Trophoblast cell (in vitro differentiated cells and primary cell): ENCODE data around the gene EIF2S1.

Source experiments
- DNase-seq, 2 donors: peaks; one replicate each; pipeline ENCODE4 v3.0.0-alpha.2; 2016
- H2AFZ ChIP-seq: 2 replicates; pipeline ENCODE4 v1.6.1; 2013; ENCODE audit warnings: low read length, moderate library complexity, mild to moderate bottlenecking; ENCODE audit not compliant: insufficient read depth, poor library complexity
- H2AK5ac ChIP-seq: 2 replicates; pipeline ENCODE4 v1.6.1; 2013; ENCODE audit warnings: mild to moderate bottlenecking, low read length
- H2BK120ac ChIP-seq: 2 replicates; pipeline ENCODE4 v1.6.1; 2013; ENCODE audit warnings: low read length, mild to moderate bottlenecking, moderate library complexity; ENCODE audit not compliant: insufficient read depth, poor library complexity
- H2BK12ac ChIP-seq: 2 replicates; pipeline ENCODE4 v1.6.1; 2013; ENCODE audit warnings: mild to moderate bottlenecking, low read length, moderate library complexity
- H2BK5ac ChIP-seq: 2 replicates; pipeline ENCODE4 v1.6.1; 2013; ENCODE audit warnings: low read length, low read depth, moderate library complexity, mild to moderate bottlenecking; ENCODE audit not compliant: poor library complexity
- H3K14ac ChIP-seq: 2 replicates; pipeline ENCODE4 v1.6.1; 2013; ENCODE audit warnings: mild to moderate bottlenecking, low read length
- H3K18ac ChIP-seq: 2 replicates; pipeline ENCODE4 v1.6.1; 2013; ENCODE audit warnings: mild to moderate bottlenecking, low read length
- H3K23ac ChIP-seq: 2 replicates; pipeline ENCODE4 v1.6.1; 2013; ENCODE audit warnings: low read length
- H3K27ac ChIP-seq: 2 replicates; pipeline ENCODE4 v1.5.1; 2013; ENCODE audit warnings: low read depth, mild to moderate bottlenecking, inconsistent platforms, low read length, moderate library complexity
- H3K27me3 ChIP-seq: 2 replicates; pipeline ENCODE4 v1.6.1; 2013; ENCODE audit warnings: inconsistent platforms, mild to moderate bottlenecking, low read length, moderate library complexity; ENCODE audit not compliant: insufficient read depth
- H3K36me3 ChIP-seq, 2 experiments: 1 replicate in 1 of 2; 2 replicates in 1 of 2; pipeline ENCODE4 v1.6.1; 2013; ENCODE audit warnings: low read length in 2 of 2, mild to moderate bottlenecking in 2 of 2, moderate library complexity in 1 of 2; ENCODE audit not compliant: insufficient read depth in 2 of 2, control insufficient read depth in 1 of 2
- H3K4ac ChIP-seq: 2 replicates; pipeline ENCODE4 v1.6.1; 2013; ENCODE audit warnings: low read depth, mild to moderate bottlenecking, low read length, moderate library complexity
- H3K4me1 ChIP-seq, 2 experiments: 1 replicate in 1 of 2; 2 replicates in 1 of 2; pipeline ENCODE4 v1.6.1; 2013; ENCODE audit warnings: low read length in 2 of 2, mild to moderate bottlenecking in 2 of 2, moderate library complexity in 1 of 2; ENCODE audit not compliant: insufficient read depth in 2 of 2, control insufficient read depth in 1 of 2
- H3K4me2 ChIP-seq: 2 replicates; pipeline ENCODE4 v1.6.1; 2013; ENCODE audit warnings: inconsistent platforms, mild to moderate bottlenecking, low read length, moderate library complexity
- H3K4me3 ChIP-seq: 2 replicates; pipeline ENCODE4 v1.5.1; 2013; ENCODE audit warnings: mild to moderate bottlenecking, low read depth, low read length, inconsistent platforms
- H3K79me1 ChIP-seq: one replicate; pipeline ENCODE4 v1.6.1; 2013; ENCODE audit warnings: low read length
- H3K79me2 ChIP-seq: 2 replicates; pipeline ENCODE4 v1.6.1; 2013; ENCODE audit warnings: low read length, mild to moderate bottlenecking; ENCODE audit not compliant: control insufficient read depth, insufficient read depth, poor library complexity
- H3K9ac ChIP-seq: 2 replicates; pipeline ENCODE4 v1.6.1; 2013; ENCODE audit warnings: mild to moderate bottlenecking, low read length
- H3K9me3 ChIP-seq: 2 replicates; pipeline ENCODE4 v1.6.1; 2013; ENCODE audit warnings: low read depth, mild to moderate bottlenecking, control low read depth, inconsistent platforms, low read length; ENCODE audit not compliant: insufficient read depth
- H4K12ac ChIP-seq: 2 replicates; pipeline ENCODE4 v1.6.1; 2013; ENCODE audit warnings: low read depth, mild to moderate bottlenecking, low read length, moderate library complexity
- H4K8ac ChIP-seq: 2 replicates; pipeline ENCODE4 v1.6.1; 2013; ENCODE audit warnings: low read depth, mild to moderate bottlenecking, low read length, moderate library complexity
- H4K91ac ChIP-seq: one replicate; pipeline ENCODE4 v1.6.1; 2013; ENCODE audit warnings: low read depth, mild to moderate bottlenecking, low read length, moderate library complexity
- WGBS: extraction: QIAGEN DNeasy Blood & Tissue Kit; methylation state at CpG from one replicate; pipeline ENCODE4 v1.1.7; 2013; ENCODE audit warnings: missing lambda C conversion rate; ENCODE audit not compliant: insufficient read length, insufficient coverage; ENCODE audit errors: extremely low coverage; 5-methylcytosine and 5-hydroxymethylcytosine counted together

The EIF2S1 gene

GRCh38 chr14:67410313-67410712, 50.2 kb downstream of the EIF2S1 start:
- Histone ChIP-seq H2AK5ac (no peak overlapping the region), H3K4me3 (no peak overlapping the region), H4K8ac (no peak overlapping the region), H3K27ac (no peak overlapping the region), H2BK120ac (no peak overlapping the region), H3K79me2 (no peaks in the 10 kb centered on the region), H3K9ac (no peak overlapping the region), H3K14ac (no peak overlapping the region), H3K4me1 (peaks cover 13 to 26% of the 10 kb centered on the region in 2 experiments), H3K79me1 (peaks cover 2% of the 10 kb centered on the region), H2BK5ac (no peak overlapping the region), H2BK12ac (no peak overlapping the region), H3K18ac (no peak overlapping the region), H3K4ac (no peak overlapping the region), H3K23ac (no peak overlapping the region), H4K91ac (no peak overlapping the region), H4K12ac (no peak overlapping the region), H3K36me3 (no peaks in the 10 kb centered on the region), H2AFZ (no peak overlapping the region), H3K27me3 (no peaks in the 10 kb centered on the region), H3K9me3 (no peaks in the 10 kb centered on the region), H3K4me2 (no peak overlapping the region)
- DNase-seq, result no peak
- no CpG with 5 or more reads among the region's 9 CpGs for WGBS

DNA sequence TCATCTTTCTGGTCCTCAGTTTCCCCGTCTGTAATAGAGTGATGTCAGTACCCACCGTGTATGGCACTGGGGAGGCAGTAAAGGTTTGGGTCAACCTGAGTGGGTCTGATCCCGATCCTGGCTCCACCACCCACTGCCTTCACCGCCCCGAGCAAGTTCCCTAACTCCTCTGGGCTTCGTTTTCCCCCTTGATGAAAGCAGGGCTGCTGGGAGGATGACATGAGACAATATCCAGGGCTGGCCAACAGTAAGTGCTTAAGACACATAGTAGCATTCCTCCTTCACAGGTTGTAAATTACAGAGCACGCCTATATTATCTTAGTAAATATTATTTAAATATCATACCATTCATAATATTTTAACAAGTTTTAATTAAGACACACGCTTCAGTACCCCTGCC, 51.2 kb downstream of the EIF2S1 start:
- H2BK5ac ChIP-seq, result peak overlapping the region; percentile 44
- H3K4me1 ChIP-seq, result peaks cover 13 to 26% of the 10 kb centered on the region in 2 experiments
- no peak overlapping the region for H2BK120ac ChIP-seq
- no peaks in the 10 kb centered on the region for H3K27me3 ChIP-seq
- DNase-seq, result no peak
- peaks cover 2% of the 10 kb centered on the region for H3K79me1 ChIP-seq
- no peak overlapping the region for H3K18ac ChIP-seq
- WGBS, result no CpG with 5 or more reads among the region's 8 CpGs
- peak overlapping the region; percentile 67 for H3K4me3 ChIP-seq
- no peaks in the 10 kb centered on the region for H3K36me3 ChIP-seq
- peak overlapping the region; percentile 30 for H2AK5ac ChIP-seq
- H2AFZ ChIP-seq, result peak overlapping the region; percentile 14
- no peak overlapping the region for H3K9ac ChIP-seq
- no peak overlapping the region for H3K14ac ChIP-seq
- peak overlapping the region; percentile 66 for H3K4me2 ChIP-seq
- peak overlapping the region; percentile 27 for H4K8ac ChIP-seq
- no peak overlapping the region for H3K23ac ChIP-seq
- H2BK12ac ChIP-seq, result no peak overlapping the region
- H3K9me3 ChIP-seq, result no peaks in the 10 kb centered on the region
- no peak overlapping the region for H3K27ac ChIP-seq
- no peaks in the 10 kb centered on the region for H3K79me2 ChIP-seq
- no peak overlapping the region for H4K12ac ChIP-seq
- no peak overlapping the region for H4K91ac ChIP-seq
- no peak overlapping the region for H3K4ac ChIP-seq

- peak within 1 kb of the TSS; percentile 76 for H3K14ac ChIP-seq
- peak within 1 kb of the TSS; percentile 67 for H3K4me3 ChIP-seq
- DNase-seq, result peak in 1 of 2 donors; percentile 36
- H3K27ac ChIP-seq, result peak within 1 kb of the TSS; percentile 30
- H3K36me3 ChIP-seq, result no peaks in the 10 kb centered on the region
- H3K9ac ChIP-seq, result no peak within 1 kb of the TSS
- H2BK5ac ChIP-seq, result peak within 1 kb of the TSS; percentile 44
- no peaks in the 10 kb centered on the region for H3K9me3 ChIP-seq
- peaks cover 13 to 26% of the 10 kb centered on the region in 2 experiments for H3K4me1 ChIP-seq
- no peaks in the 10 kb centered on the region for H3K27me3 ChIP-seq
- peak within 1 kb of the TSS; percentile 70 for H2AK5ac ChIP-seq
- peak within 1 kb of the TSS; percentile 47 for H2BK120ac ChIP-seq
- H4K8ac ChIP-seq, result peak within 1 kb of the TSS; percentile 66
- H4K91ac ChIP-seq, result peak within 1 kb of the TSS; percentile 81
- peak within 1 kb of the TSS; percentile 74 for H2BK12ac ChIP-seq
- no peak within 1 kb of the TSS for H3K4ac ChIP-seq
- no CpG with 5 or more reads among the region's 63 CpGs for WGBS
- peak within 1 kb of the TSS; percentile 40 for H4K12ac ChIP-seq
- H3K4me2 ChIP-seq, result peak within 1 kb of the TSS; percentile 66
- H3K79me1 ChIP-seq, result peaks cover 2% of the 10 kb centered on the region
- peak within 1 kb of the TSS; percentile 76 for H3K18ac ChIP-seq
- H3K23ac ChIP-seq, result no peak within 1 kb of the TSS
- H2AFZ ChIP-seq, result peak within 1 kb of the TSS; percentile 73
- H3K79me2 ChIP-seq, result no peaks in the 10 kb centered on the region
Measured at GRCh38 chr14:67411820-67412421, 51.8 kb downstream of the EIF2S1 start, which contains the start of gene PLEK2. PLEK2 (minus strand) TSS chr14:67412165; CDS start chr14:67412059, 106 bp downstream.

DNA sequence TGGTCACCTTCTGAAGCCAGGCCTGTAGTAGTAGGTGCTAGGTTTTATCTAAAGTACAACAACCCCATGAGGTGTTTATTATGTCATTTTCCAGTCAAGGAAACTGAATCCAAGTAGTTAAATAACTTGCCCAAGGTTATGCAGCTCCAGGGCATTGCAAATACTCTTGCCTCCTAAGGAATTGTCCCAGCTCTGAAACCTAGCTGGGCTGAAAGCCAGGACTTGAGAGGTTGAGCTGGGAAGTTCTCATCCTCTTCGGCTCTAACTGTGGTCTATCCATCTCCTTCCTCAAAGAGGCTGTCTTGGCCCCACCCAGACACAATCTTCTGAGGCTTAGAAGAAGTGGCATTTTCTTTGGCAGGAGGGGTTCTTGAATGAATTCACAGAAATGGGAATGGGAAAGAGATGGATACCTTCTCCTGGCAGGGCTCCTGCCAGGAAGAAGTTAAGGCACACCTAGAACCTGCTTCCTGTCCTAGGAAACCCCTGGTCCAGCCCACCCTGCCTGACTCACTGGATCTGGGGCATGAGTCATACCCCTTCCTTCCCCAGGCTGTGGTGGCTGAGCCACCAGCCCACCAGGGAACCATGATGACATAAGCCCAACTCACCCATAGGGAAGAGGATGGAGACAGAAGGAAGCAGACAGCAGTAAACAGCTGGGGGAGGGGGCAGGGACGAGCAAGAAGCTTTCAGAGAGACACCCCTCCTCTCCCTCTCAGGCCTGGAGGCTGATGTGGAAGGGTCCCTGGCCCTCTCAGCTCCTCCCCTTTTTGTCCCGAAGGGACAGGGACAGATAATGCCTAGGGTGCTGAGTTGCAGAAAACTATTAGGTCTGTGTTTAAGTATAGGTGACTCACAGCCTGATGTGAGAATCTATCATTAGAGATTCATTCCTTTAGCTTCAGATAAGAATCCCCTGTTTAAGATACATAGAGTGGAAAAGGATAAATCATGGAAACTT, 54.0 kb downstream of the EIF2S1 start:
- H3K9ac ChIP-seq, result no peak overlapping the region
- H4K91ac ChIP-seq, result peak overlapping the region; percentile 10
- H3K27me3 ChIP-seq, result no peaks in the 10 kb centered on the region
- no peak overlapping the region for H3K4me2 ChIP-seq
- H2BK5ac ChIP-seq, result no peak overlapping the region
- H3K14ac ChIP-seq, result no peak overlapping the region
- H2AFZ ChIP-seq, result no peak overlapping the region
- no peak overlapping the region for H3K27ac ChIP-seq
- no peaks in the 10 kb centered on the region for H3K79me2 ChIP-seq
- no CpG with 5 or more reads among the region's 3 CpGs for WGBS
- no peak overlapping the region for H4K12ac ChIP-seq
- H2BK120ac ChIP-seq, result no peak overlapping the region
- no peak overlapping the region for H3K23ac ChIP-seq
- no peak overlapping the region for H3K18ac ChIP-seq
- no peak overlapping the region for H2AK5ac ChIP-seq
- no peak overlapping the region for H3K4ac ChIP-seq
- H3K79me1 ChIP-seq, result peaks cover 2% of the 10 kb centered on the region
- H3K9me3 ChIP-seq, result peaks cover 1% of the 10 kb centered on the region
- H3K4me1 ChIP-seq, result peaks cover 16 to 29% of the 10 kb centered on the region in 2 experiments
- H3K36me3 ChIP-seq, result no peaks in the 10 kb centered on the region
- no peak overlapping the region for H4K8ac ChIP-seq
- H2BK12ac ChIP-seq, result no peak overlapping the region
- H3K4me3 ChIP-seq, result no peak overlapping the region
- peak in 1 of 2 donors; percentile 42 for DNase-seq
